Measurements from ENCODE around the gene ZNF418.
"Not testable (repeated sequence)": the region's sequence is repeated elsewhere in the genome, so short reads cannot be mapped to it uniquely, and the experiment has no call there.

Gene ZNF418

GRCh38 chr19:57916168-57916995 lies 18.8 kb downstream of the ZNF418 start, which contains the start of gene ZNF417:
TSS of gene ZNF417 (minus strand) at chr19:57916592. CDS start at chr19:57916411, 181 bp downstream.
- TF ChIP-seq CTCF (IDR thresholded peaks at IDR 0.05; ENCODE audit: borderline replicate concordance, extremely low read depth, low read length, poor library complexity, severe bottlenecking) = peak; percentile 43
- H3K27me3 ChIP-seq (ENCODE audit: insufficient read depth, low read length, poor library complexity); H3K9me3 ChIP-seq (ENCODE audit: insufficient read depth, low read length, severe bottlenecking); H4K20me1 ChIP-seq (ENCODE audit: insufficient read depth, low read length): not testable (repeated sequence)
- Histone ChIP-seq H2AFZ (ENCODE audit: low read depth, low read length) (peak within 1 kb of the TSS; percentile 86), H3K4me1 (ENCODE audit: insufficient read depth, low read length) (peaks cover 27% of the 10 kb centered on the region), H3K4me3 (ENCODE audit: low read depth in 1 of 2, low read length in 2 of 2) (peak within 1 kb of the TSS; percentile 91 to 97), H3K36me3 (ENCODE audit: insufficient read depth, low read length) (peaks cover 25% of the 10 kb centered on the region), H3K4me2 (ENCODE audit: insufficient read depth, low read length) (peak within 1 kb of the TSS; percentile 90), H3K9ac (ENCODE audit: low read depth, low read length) (peak within 1 kb of the TSS; percentile 88), H3K79me2 (ENCODE audit: insufficient read depth, low read length) (peaks cover 45% of the 10 kb centered on the region), H3K27ac (ENCODE audit: low read length) (peak within 1 kb of the TSS; percentile 79)
- ATAC-seq (ENCODE audit: insufficient read depth, low read depth) (peak; percentile 100), DNase-seq (peak; percentile 90)

GRCh38 chr19:57914531-57914930 lies 20.7 kb downstream of the ZNF418 start:
- DNase-seq = no peak

GRCh38 chr19:57907394-57907793 lies 27.8 kb downstream of the ZNF418 start:
- H2AFZ ChIP-seq (ENCODE audit: low read depth, low read length) = no peak overlapping the region
- no peak overlapping the region for H3K9ac ChIP-seq (ENCODE audit: low read depth, low read length)
- TF ChIP-seq CTCF (IDR thresholded peaks at IDR 0.05; ENCODE audit: borderline replicate concordance, extremely low read depth, low read length, poor library complexity, severe bottlenecking) (no peak), EZH2 (IDR thresholded peaks at IDR 0.05; ENCODE audit: borderline replicate concordance, low read depth, low read length, severe bottlenecking) (no peak)
- H3K36me3 ChIP-seq (ENCODE audit: insufficient read depth, low read length) = peaks cover 40% of the 10 kb centered on the region
- ATAC-seq (ENCODE audit: insufficient read depth, low read depth) (no peak), DNase-seq (no peak)
- no peaks in the 10 kb centered on the region; the same call in 1 of the 2 replicates for H3K4me1 ChIP-seq (ENCODE audit: insufficient read depth, low read length)
- no peaks in the 10 kb centered on the region for H3K9me3 ChIP-seq (ENCODE audit: insufficient read depth, low read length, severe bottlenecking)
- no peak overlapping the region for H3K4me2 ChIP-seq (ENCODE audit: insufficient read depth, low read length)
- no peak overlapping the region for H3K27ac ChIP-seq (ENCODE audit: low read length)
- no peaks in the 10 kb centered on the region for H3K27me3 ChIP-seq (ENCODE audit: insufficient read depth, low read length, poor library complexity)
- H3K4me3 ChIP-seq (ENCODE audit: low read depth in 1 of 2, low read length in 2 of 2) = no peak overlapping the region
- H4K20me1 ChIP-seq (ENCODE audit: insufficient read depth, low read length) = peaks cover 3% of the 10 kb centered on the region; the same call in 1 of the 2 replicates
- peaks cover 26% of the 10 kb centered on the region for H3K79me2 ChIP-seq (ENCODE audit: insufficient read depth, low read length)

More at GRCh38 chr19:57914531-57914930, 20.7 kb downstream of the ZNF418 start:
- H3K4me2 ChIP-seq (ENCODE audit: insufficient read depth, low read length) = peak overlapping the region; percentile 90
- peaks cover 54% of the 10 kb centered on the region for H3K79me2 ChIP-seq (ENCODE audit: insufficient read depth, low read length)
- H3K9me3 ChIP-seq (ENCODE audit: insufficient read depth, low read length, severe bottlenecking) = no peaks in the 10 kb centered on the region
- H4K20me1 ChIP-seq (ENCODE audit: insufficient read depth, low read length) = peaks cover 6% of the 10 kb centered on the region; the same call in 1 of the 2 replicates
- H3K36me3 ChIP-seq (ENCODE audit: insufficient read depth, low read length) = peaks cover 36% of the 10 kb centered on the region
- no peak for TF ChIP-seq EZH2 (IDR thresholded peaks at IDR 0.05; ENCODE audit: borderline replicate concordance, low read depth, low read length, severe bottlenecking)
- no peak for TF ChIP-seq CTCF (IDR thresholded peaks at IDR 0.05; ENCODE audit: borderline replicate concordance, extremely low read depth, low read length, poor library complexity, severe bottlenecking)
- H3K4me1 ChIP-seq (ENCODE audit: insufficient read depth, low read length) = peaks cover 27% of the 10 kb centered on the region
- H2AFZ ChIP-seq (ENCODE audit: low read depth, low read length) = no peak overlapping the region
- peak overlapping the region in 1 of 2 experiments; percentile 91; a peak in 2 of 4 replicates for H3K4me3 ChIP-seq (ENCODE audit: low read depth in 1 of 2, low read length in 2 of 2)
- no peak overlapping the region for H3K27ac ChIP-seq (ENCODE audit: low read length)
- ATAC-seq (ENCODE audit: insufficient read depth, low read depth) = no peak
- 0 out of 2 replicates have a peak overlapping the region, but pooled peaks have one; percentile 88 for H3K9ac ChIP-seq (ENCODE audit: low read depth, low read length)
- H3K27me3 ChIP-seq (ENCODE audit: insufficient read depth, low read length, poor library complexity) = no peaks in the 10 kb centered on the region
